Measurements from ENCODE around the gene EMC10.

- TF ChIP-seq CTCF (IDR thresholded peaks at IDR 0.05; ENCODE audit: extremely low read depth in 1 of 2, insufficient read depth in 1 of 2, low read depth in 1 of 2, low read length in 2 of 2): peak; percentile 6 to 30
- no peak for TF ChIP-seq POLR2A (IDR thresholded peaks at IDR 0.05; ENCODE audit: low read depth, low read length)
These were observed 23.9 kb downstream of the EMC10 start for GRCh38 chr19:50500060-50500752.
